HL-60 (cell line): Measurements from ENCODE around the gene PCED1B.
A peak's percentile ranks its signal among the peaks of the same experiment; 100 is the strongest.
"Not testable (repeated sequence)": the region's sequence is repeated elsewhere in the genome, so short reads cannot be mapped to it uniquely, and the experiment has no call there.

Experiments
- DNase-seq, 2 experiments: peaks; one replicate each; pipeline ENCODE4 v3.0.0-alpha.2; 2010 to 2020; ENCODE audit warnings: low read depth in 1 of 2, low spot score in 1 of 2
- H3K27ac ChIP-seq: fragments of 250-450 bp; sonication (Bioruptor Pico); replicated peaks from 2 replicates; pipeline ENCODE4 v1.5.1; 2020; ENCODE audit warnings: mild to moderate bottlenecking, moderate library complexity
- H3K27me3 ChIP-seq: fragments of 250-450 bp; sonication (Bioruptor Pico); 2 replicates; pipeline ENCODE4 v1.5.1; 2021; ENCODE audit warnings: mild to moderate bottlenecking, moderate library complexity; ENCODE audit not compliant: insufficient read depth, poor library complexity, severe bottlenecking
- H3K4me3 ChIP-seq: replicated peaks from 2 replicates; pipeline ENCODE4 v1.5.1; 2011; ENCODE audit warnings: mild to moderate bottlenecking, control low read depth, low read length; ENCODE audit not compliant: insufficient read depth
- CTCF ChIP-seq: IDR thresholded peaks from one replicate; pipeline ENCODE4 v1.5.1; 2011; ENCODE audit warnings: low read length, control low read depth, inconsistent platforms; ENCODE audit not compliant: insufficient read depth
- GABPA ChIP-seq: IDR thresholded peaks from 2 replicates; pipeline ENCODE4 v1.6.1; 2012; ENCODE audit warnings: low read depth
- POLR2AphosphoS5 ChIP-seq: IDR thresholded peaks from 2 replicates; pipeline ENCODE4 v1.6.1; 2012; ENCODE audit warnings: low read depth
- SPI1 ChIP-seq: IDR thresholded peaks from 2 replicates; pipeline ENCODE4 v1.6.1; 2012; ENCODE audit warnings: low read depth, mild to moderate bottlenecking, borderline replicate concordance
- TF ChIP-seq, protein P1 (sequence below): IDR thresholded peaks from 2 replicates; pipeline ENCODE4 v1.6.1; 2012; ENCODE audit warnings: low read depth; ENCODE audit not compliant: insufficient replicate concordance

PCED1B gene

DNA sequence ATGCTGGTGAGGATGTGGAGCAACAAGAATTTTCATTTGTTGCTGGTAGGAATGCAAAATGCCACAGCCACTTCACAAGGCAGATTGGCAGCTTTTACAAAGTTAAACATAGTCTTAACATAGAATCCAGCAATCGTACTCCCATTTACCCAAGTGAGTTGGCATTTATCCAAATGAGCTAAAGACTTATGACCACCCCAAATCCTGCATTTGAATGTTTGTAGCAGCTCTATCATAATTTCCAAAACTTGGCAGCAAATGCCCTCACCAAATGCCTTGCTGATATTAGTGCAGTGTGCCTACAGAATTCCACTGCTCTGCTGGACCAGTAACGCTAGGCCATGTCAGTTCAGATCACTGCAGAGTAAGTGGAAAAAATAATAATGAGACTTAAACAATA lies 121.0 kb downstream of the PCED1B start:
- Histone ChIP-seq H3K4me3 (no peak overlapping the region), H3K27me3 (no peaks in the 10 kb centered on the region), H3K27ac (no peak overlapping the region)
- TF ChIP-seq, protein P1, sequence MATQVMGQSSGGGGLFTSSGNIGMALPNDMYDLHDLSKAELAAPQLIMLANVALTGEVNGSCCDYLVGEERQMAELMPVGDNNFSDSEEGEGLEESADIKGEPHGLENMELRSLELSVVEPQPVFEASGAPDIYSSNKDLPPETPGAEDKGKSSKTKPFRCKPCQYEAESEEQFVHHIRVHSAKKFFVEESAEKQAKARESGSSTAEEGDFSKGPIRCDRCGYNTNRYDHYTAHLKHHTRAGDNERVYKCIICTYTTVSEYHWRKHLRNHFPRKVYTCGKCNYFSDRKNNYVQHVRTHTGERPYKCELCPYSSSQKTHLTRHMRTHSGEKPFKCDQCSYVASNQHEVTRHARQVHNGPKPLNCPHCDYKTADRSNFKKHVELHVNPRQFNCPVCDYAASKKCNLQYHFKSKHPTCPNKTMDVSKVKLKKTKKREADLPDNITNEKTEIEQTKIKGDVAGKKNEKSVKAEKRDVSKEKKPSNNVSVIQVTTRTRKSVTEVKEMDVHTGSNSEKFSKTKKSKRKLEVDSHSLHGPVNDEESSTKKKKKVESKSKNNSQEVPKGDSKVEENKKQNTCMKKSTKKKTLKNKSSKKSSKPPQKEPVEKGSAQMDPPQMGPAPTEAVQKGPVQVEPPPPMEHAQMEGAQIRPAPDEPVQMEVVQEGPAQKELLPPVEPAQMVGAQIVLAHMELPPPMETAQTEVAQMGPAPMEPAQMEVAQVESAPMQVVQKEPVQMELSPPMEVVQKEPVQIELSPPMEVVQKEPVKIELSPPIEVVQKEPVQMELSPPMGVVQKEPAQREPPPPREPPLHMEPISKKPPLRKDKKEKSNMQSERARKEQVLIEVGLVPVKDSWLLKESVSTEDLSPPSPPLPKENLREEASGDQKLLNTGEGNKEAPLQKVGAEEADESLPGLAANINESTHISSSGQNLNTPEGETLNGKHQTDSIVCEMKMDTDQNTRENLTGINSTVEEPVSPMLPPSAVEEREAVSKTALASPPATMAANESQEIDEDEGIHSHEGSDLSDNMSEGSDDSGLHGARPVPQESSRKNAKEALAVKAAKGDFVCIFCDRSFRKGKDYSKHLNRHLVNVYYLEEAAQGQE = no peak
- TF ChIP-seq POLR2AphosphoS5 = no peak
- no peak for TF ChIP-seq CTCF
- TF ChIP-seq SPI1 = no peak
- no peak for TF ChIP-seq GABPA
- no peak for DNase-seq

DNA sequence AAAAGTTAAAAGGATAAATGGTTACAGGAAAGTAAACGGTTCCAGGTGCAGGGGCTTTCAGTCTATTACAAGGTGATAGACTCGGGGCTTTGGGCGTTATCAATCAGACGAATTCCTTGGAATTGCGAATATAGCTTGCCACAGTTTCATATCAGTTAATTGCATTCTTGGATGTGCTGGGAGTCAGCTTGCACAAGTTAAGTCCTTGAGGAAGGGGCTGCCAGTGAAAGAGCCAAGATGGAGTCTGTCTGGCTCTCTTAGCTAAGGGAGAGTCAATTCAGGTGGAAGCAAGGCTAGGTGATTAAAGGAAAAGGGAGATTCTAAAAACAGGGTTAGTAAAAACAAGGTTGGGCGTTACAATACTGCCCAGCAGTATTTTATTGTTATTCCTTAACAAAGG lies 121.8 kb downstream of the PCED1B start:
- not testable (repeated sequence) for H3K27me3 ChIP-seq, H3K4me3 ChIP-seq, DNase-seq, H3K27ac ChIP-seq

GRCh38 chr12:47202176-47202575 lies 122.8 kb downstream of the PCED1B start:
- DNase-seq = no peak
- no peak overlapping the region for H3K27ac ChIP-seq
- TF ChIP-seq CTCF = no peak
- TF ChIP-seq, protein P1 = no peak
- no peak for TF ChIP-seq POLR2AphosphoS5
- no peak for TF ChIP-seq SPI1
- no peak for TF ChIP-seq GABPA
- no peaks in the 10 kb centered on the region for H3K27me3 ChIP-seq
- no peak overlapping the region for H3K4me3 ChIP-seq

- Histone ChIP-seq H3K27me3 (no peaks in the 10 kb centered on the region), H3K27ac (peak overlapping the region; percentile 76)
- no peak for TF ChIP-seq SPI1
- TF ChIP-seq POLR2AphosphoS5 = no peak
- no peak for TF ChIP-seq CTCF
- no peak for TF ChIP-seq GABPA
- TF ChIP-seq, protein P1 = no peak
These were observed 126.4 kb downstream of the PCED1B start for GRCh38 chr12:47205532-47206449.

More at GRCh38 chr12:47205532-47206449, 126.4 kb downstream of the PCED1B start:
- no peak for DNase-seq
- H3K4me3 ChIP-seq = no peak overlapping the region
